Measurements from ENCODE around the gene SERPIND1.
A peak's percentile ranks its signal among the peaks of the same experiment; 100 is the strongest.
"Not testable (repeated sequence)": the region's sequence is repeated elsewhere in the genome, so short reads cannot be mapped to it uniquely, and the experiment has no call there.

SERPIND1 gene

GRCh38 chr22:20773793-20774212 lies at the start of gene SERPIND1:
TSS of gene SERPIND1 (plus strand) at chr22:20774113. CDS start at chr22:20779313, 5,200 bp downstream.
- no peak for DNase-seq (ENCODE audit: low read depth)
- TF ChIP-seq CTCF (conservative IDR thresholded peaks at IDR 0.05; ENCODE audit: low read length) = no peak
- H3K4me3 ChIP-seq (ENCODE audit: low read length) = no peak within 1 kb of the TSS

- DNase-seq (ENCODE audit: low read depth) = no peak
- TF ChIP-seq CTCF (conservative IDR thresholded peaks at IDR 0.05; ENCODE audit: low read length) = no peak
- H3K4me3 ChIP-seq (ENCODE audit: low read length) = no peak overlapping the region
These were observed 49.0 kb upstream of the SERPIND1 start for GRCh38 chr22:20724676-20725454.

GRCh38 chr22:20725987-20726558 lies 47.8 kb upstream of the SERPIND1 start:
- H3K4me3 ChIP-seq (ENCODE audit: low read length) = no peak overlapping the region
- no peak for TF ChIP-seq CTCF (conservative IDR thresholded peaks at IDR 0.05; ENCODE audit: low read length)
- peak; percentile 43 for DNase-seq (ENCODE audit: low read depth)

GRCh38 chr22:20727118-20728015 lies 46.5 kb upstream of the SERPIND1 start:
- no peak for DNase-seq (ENCODE audit: low read depth)
- no peak for TF ChIP-seq CTCF (conservative IDR thresholded peaks at IDR 0.05; ENCODE audit: low read length)
- H3K4me3 ChIP-seq (ENCODE audit: low read length) = no peak overlapping the region

GRCh38 chr22:20728523-20729190 lies 45.3 kb upstream of the SERPIND1 start:
- DNase-seq (ENCODE audit: low read depth) = no peak
- TF ChIP-seq CTCF (conservative IDR thresholded peaks at IDR 0.05; ENCODE audit: low read length) = no peak
- H3K4me3 ChIP-seq (ENCODE audit: low read length) = no peak overlapping the region

GRCh38 chr22:20729194-20729593 lies 44.7 kb upstream of the SERPIND1 start:
- no peak for TF ChIP-seq CTCF (conservative IDR thresholded peaks at IDR 0.05; ENCODE audit: low read length)
- H3K4me3 ChIP-seq (ENCODE audit: low read length) = no peak overlapping the region
- no peak for DNase-seq (ENCODE audit: low read depth)

GRCh38 chr22:20732431-20732830 lies 41.5 kb upstream of the SERPIND1 start:
- not testable (repeated sequence) for H3K4me3 ChIP-seq (ENCODE audit: low read length); DNase-seq (ENCODE audit: low read depth)

- H3K4me3 ChIP-seq (ENCODE audit: low read length); DNase-seq (ENCODE audit: low read depth): not testable (repeated sequence)
These were observed 38.4 kb upstream of the SERPIND1 start for GRCh38 chr22:20735356-20736162.

GRCh38 chr22:20736891-20737290 lies 37.0 kb upstream of the SERPIND1 start:
- DNase-seq (ENCODE audit: low read depth); H3K4me3 ChIP-seq (ENCODE audit: low read length): not testable (repeated sequence)

Measured in AG10803 (cell line).